Loucy (cell line): ENCODE results near the gene DBNL.
"Not testable (repeated sequence)": the region's sequence is repeated elsewhere in the genome, so short reads cannot be mapped to it uniquely, and the experiment has no call there.

Experiments
- EZH2phosphoT487 ChIP-seq: fragments of 200-600 bp; IDR thresholded peaks from 2 replicates; pipeline ENCODE4 v1.6.1; 2018; ENCODE audit warnings: antibody characterized with exemption, mild to moderate bottlenecking, moderate library complexity, borderline replicate concordance
- TF ChIP-seq, protein P1 (sequence below): fragments of 200-600 bp; sonication (generic); conservative IDR thresholded peaks from 2 replicates; pipeline ENCODE4 v1.5.1; 2014; ENCODE audit warnings: mild to moderate bottlenecking, antibody characterized with exemption, low read length

- TF ChIP-seq, protein P1, sequence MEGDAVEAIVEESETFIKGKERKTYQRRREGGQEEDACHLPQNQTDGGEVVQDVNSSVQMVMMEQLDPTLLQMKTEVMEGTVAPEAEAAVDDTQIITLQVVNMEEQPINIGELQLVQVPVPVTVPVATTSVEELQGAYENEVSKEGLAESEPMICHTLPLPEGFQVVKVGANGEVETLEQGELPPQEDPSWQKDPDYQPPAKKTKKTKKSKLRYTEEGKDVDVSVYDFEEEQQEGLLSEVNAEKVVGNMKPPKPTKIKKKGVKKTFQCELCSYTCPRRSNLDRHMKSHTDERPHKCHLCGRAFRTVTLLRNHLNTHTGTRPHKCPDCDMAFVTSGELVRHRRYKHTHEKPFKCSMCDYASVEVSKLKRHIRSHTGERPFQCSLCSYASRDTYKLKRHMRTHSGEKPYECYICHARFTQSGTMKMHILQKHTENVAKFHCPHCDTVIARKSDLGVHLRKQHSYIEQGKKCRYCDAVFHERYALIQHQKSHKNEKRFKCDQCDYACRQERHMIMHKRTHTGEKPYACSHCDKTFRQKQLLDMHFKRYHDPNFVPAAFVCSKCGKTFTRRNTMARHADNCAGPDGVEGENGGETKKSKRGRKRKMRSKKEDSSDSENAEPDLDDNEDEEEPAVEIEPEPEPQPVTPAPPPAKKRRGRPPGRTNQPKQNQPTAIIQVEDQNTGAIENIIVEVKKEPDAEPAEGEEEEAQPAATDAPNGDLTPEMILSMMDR = not testable (repeated sequence)
- TF ChIP-seq EZH2phosphoT487 = not testable (repeated sequence)
Observed at GRCh38 chr7:44040493-44040891, 4.0 kb upstream of the DBNL start.
